Measurements from ENCODE around the gene SAP30L.

- TF ChIP-seq POLR2A (IDR thresholded peaks at IDR 0.05) (no peak), POLR2AphosphoS5 (IDR thresholded peaks at IDR 0.05) (no peak), CTCF (IDR thresholded peaks at IDR 0.05 in 8 of 11, conservative IDR thresholded peaks at IDR 0.05 in 3 of 11) (no peak)
Measured at GRCh38 chr5:154473581-154474283, 27.9 kb downstream of the SAP30L start.
